Measurements from ENCODE around the gene SAP130. TPM values are rescaled to one million over a fixed set of nuclear protein-coding genes. Genes with fewer than 3 reads are reported as not detected.

The SAP130 gene
- total and polyA plus RNA-seq, 7 donors, result 5.8 to 11.2 (median 6.7) TPM

DNA sequence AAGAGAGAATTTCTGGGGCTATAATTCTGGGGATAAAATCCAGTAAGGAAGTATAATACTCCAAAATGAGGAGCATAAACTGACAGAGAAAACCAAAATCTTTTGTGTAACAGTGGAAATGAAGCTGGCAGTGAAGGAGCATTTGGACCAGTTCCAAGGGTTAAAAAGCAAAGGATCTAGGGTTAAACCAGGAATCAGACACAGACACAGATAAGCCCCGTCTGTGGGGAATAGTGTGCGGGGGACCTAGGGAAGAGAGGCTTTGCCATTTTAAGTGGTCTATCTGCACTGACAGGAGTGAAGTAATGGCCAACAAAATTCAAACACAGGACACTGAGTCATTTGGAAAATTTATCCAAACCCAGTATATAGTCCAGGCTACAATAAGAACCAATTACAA, 23.4 kb downstream of the SAP130 start:
- Histone ChIP-seq H3K27ac (no peak overlapping the region), H3K4me1 (no peaks in the 10 kb centered on the region), H3K4me3 (no peak overlapping the region), H3K27me3 (no peaks in the 10 kb centered on the region), H3K36me3 (peaks cover 25 to 100% (median 46%) of the 10 kb centered on the region in 4 donors), H3K9me3 (no peaks in the 10 kb centered on the region)
- no peak for DNase-seq
- WGBS, 2 donors, result 90 to 95% methylated on average over 2 of the region's 2 CpGs
- TF ChIP-seq POLR2AphosphoS5 (IDR thresholded peaks at IDR 0.05) (no peak), EP300 (IDR thresholded peaks at IDR 0.05) (no peak), POLR2A (IDR thresholded peaks at IDR 0.05) (no peak), CTCF (IDR thresholded peaks at IDR 0.05) (no peak)
- intact Hi-C loops (cut with DNase I), result no loop called here

GRCh38 chr2:128003463-128003862, 24.4 kb downstream of the SAP130 start:
- WGBS, 2 donors, result 86 to 88% methylated on average over 6 of the region's 6 CpGs

DNA sequence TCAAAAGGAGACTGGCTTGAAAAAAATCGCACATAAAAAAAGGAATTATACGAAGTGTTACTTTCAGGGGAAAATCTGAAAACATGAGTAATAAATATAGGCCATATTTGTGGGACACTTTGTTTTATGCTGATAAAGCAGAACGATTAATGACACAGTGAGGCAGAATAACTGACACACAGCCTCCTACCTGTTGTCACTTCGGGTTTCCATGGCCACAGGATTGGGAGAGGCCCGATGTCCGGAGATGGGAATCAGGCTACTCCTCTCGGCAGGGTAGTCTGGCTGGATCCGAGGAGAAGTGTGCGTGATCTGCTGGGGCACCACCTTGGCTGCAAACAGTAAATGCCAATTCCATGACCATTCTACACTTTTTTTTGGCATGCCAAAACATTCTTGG, 31.7 kb downstream of the SAP130 start:
- 93 to 95% methylated on average over 9 of the region's 9 CpGs for WGBS, 2 donors
- no peak for DNase-seq
- no peak for TF ChIP-seq CTCF (IDR thresholded peaks at IDR 0.05)
- no peak for TF ChIP-seq POLR2A (IDR thresholded peaks at IDR 0.05)
- TF ChIP-seq EP300 (IDR thresholded peaks at IDR 0.05), result no peak
- no peak for TF ChIP-seq POLR2AphosphoS5 (IDR thresholded peaks at IDR 0.05)
- Histone ChIP-seq H3K4me1 (no peaks in the 10 kb centered on the region), H3K4me3 (no peak overlapping the region), H3K27ac (no peak overlapping the region), H3K27me3 (no peaks in the 10 kb centered on the region), H3K36me3 (peaks cover 18 to 95% (median 42%) of the 10 kb centered on the region in 4 donors), H3K9me3 (no peaks in the 10 kb centered on the region)
- intact Hi-C loops (cut with DNase I), result no loop called here

More at GRCh38 chr2:128003463-128003862, 24.4 kb downstream of the SAP130 start:
- Histone ChIP-seq H3K4me3 (no peak overlapping the region), H3K9me3 (no peaks in the 10 kb centered on the region), H3K36me3 (peaks cover 21 to 100% (median 45%) of the 10 kb centered on the region in 4 donors), H3K27ac (no peak overlapping the region), H3K4me1 (no peaks in the 10 kb centered on the region), H3K27me3 (no peaks in the 10 kb centered on the region)
- TF ChIP-seq POLR2AphosphoS5 (IDR thresholded peaks at IDR 0.05) (no peak), POLR2A (IDR thresholded peaks at IDR 0.05) (no peak), EP300 (IDR thresholded peaks at IDR 0.05) (no peak), CTCF (IDR thresholded peaks at IDR 0.05) (no peak)
- intact Hi-C loops (cut with DNase I), result no loop called here
- DNase-seq, result no peak

DNA sequence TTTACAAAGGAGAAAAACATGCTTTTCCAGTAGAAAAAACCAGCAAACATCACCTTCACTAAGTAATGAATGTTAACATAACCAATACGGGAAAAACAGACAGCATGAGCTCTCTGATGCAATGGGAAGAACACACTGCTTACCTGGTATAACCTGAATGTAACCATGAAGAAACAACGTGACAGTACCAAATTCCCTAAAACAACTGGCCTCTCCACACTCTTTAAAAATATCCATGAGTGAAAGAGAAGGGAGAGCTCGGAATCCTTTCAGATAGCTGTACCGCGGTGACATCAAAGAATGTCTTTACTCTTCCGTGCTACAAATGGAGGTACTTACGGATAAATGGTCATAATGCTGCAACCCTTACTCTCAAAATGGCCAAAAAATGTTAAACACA, 32.1 kb downstream of the SAP130 start:
- Histone ChIP-seq H3K4me3 (no peak overlapping the region), H3K27me3 (no peaks in the 10 kb centered on the region), H3K9me3 (no peaks in the 10 kb centered on the region), H3K4me1 (no peaks in the 10 kb centered on the region), H3K27ac (no peak overlapping the region), H3K36me3 (peaks cover 18 to 91% (median 40%) of the 10 kb centered on the region in 4 donors)
- DNase-seq, result no peak
- TF ChIP-seq CTCF (IDR thresholded peaks at IDR 0.05), result no peak
- no peak for TF ChIP-seq POLR2A (IDR thresholded peaks at IDR 0.05)
- TF ChIP-seq POLR2AphosphoS5 (IDR thresholded peaks at IDR 0.05), result no peak
- no peak for TF ChIP-seq EP300 (IDR thresholded peaks at IDR 0.05)
- WGBS, 2 donors, result 95 to 96% methylated on average over 7 of the region's 7 CpGs
- intact Hi-C loops (cut with DNase I), result no loop called here

GRCh38 chr2:127993659-127994058, 34.2 kb downstream of the SAP130 start:
- no peak overlapping the region for H3K27ac ChIP-seq
- H3K36me3 ChIP-seq, result peaks cover 8 to 90% (median 29%) of the 10 kb centered on the region in 4 donors
- 96 to 97% methylated on average over 2 of the region's 2 CpGs for WGBS, 2 donors
- intact Hi-C loops (cut with DNase I), result no loop called here
- H3K4me3 ChIP-seq, result no peak overlapping the region
- TF ChIP-seq POLR2A (IDR thresholded peaks at IDR 0.05), result no peak
- TF ChIP-seq EP300 (IDR thresholded peaks at IDR 0.05), result no peak
- no peak for TF ChIP-seq CTCF (IDR thresholded peaks at IDR 0.05)
- no peak for TF ChIP-seq POLR2AphosphoS5 (IDR thresholded peaks at IDR 0.05)
- DNase-seq, result no peak
- no peaks in the 10 kb centered on the region for H3K4me1 ChIP-seq
- no peaks in the 10 kb centered on the region for H3K27me3 ChIP-seq
- H3K9me3 ChIP-seq, result no peaks in the 10 kb centered on the region
